Stimulated activated CD4-positive, alpha-beta T cell treated with anti-CD3 and anti-CD28 coated beads, TNF-alpha, amount 100 ng/mL, for 4 hours (primary cell): ENCODE results near the gene ASB6.
"Not testable (repeated sequence)": the region's sequence is repeated elsewhere in the genome, so short reads cannot be mapped to it uniquely, and the experiment has no call there.

Experiments used
- DNase-seq, 3 experiments: peaks; one replicate each; pipeline ENCODE4 v3.0.0-alpha.2; 2020; ENCODE audit warnings: low read depth in 3 of 3

The ASB6 gene

GRCh38 chr9:129608561-129609481, 33.1 kb downstream of the ASB6 start:
- no peak for DNase-seq

- no peak for DNase-seq
Observed at GRCh38 chr9:129607027-129607387, 34.9 kb downstream of the ASB6 start.

GRCh38 chr9:129606161-129607026, 35.6 kb downstream of the ASB6 start:
- DNase-seq: no peak

GRCh38 chr9:129604766-129605163, 37.2 kb downstream of the ASB6 start:
- no peak for DNase-seq

- no peak for DNase-seq
Observed at GRCh38 chr9:129604056-129604765, 37.7 kb downstream of the ASB6 start.

- no peak for DNase-seq
Observed at GRCh38 chr9:129602598-129603415, 39.1 kb downstream of the ASB6 start.

GRCh38 chr9:129601082-129601674, 40.8 kb downstream of the ASB6 start:
- DNase-seq: no peak

- DNase-seq: no peak
Observed at GRCh38 chr9:129598089-129598596, 43.8 kb downstream of the ASB6 start.

GRCh38 chr9:129597355-129598088, 44.4 kb downstream of the ASB6 start:
- no peak for DNase-seq

GRCh38 chr9:129596541-129597331, 45.2 kb downstream of the ASB6 start:
- no peak for DNase-seq

- DNase-seq: no peak
Observed at GRCh38 chr9:129595903-129596540, 45.9 kb downstream of the ASB6 start.

- DNase-seq: no peak
Observed at GRCh38 chr9:129595311-129595741, 46.6 kb downstream of the ASB6 start.

- no peak for DNase-seq
Observed at GRCh38 chr9:129594632-129595031, 47.3 kb downstream of the ASB6 start.

GRCh38 chr9:129592790-129593189, 49.2 kb downstream of the ASB6 start:
- not testable (repeated sequence) for DNase-seq

- DNase-seq: no peak
Observed at GRCh38 chr9:129591916-129592315, 50.0 kb downstream of the ASB6 start.

GRCh38 chr9:129590466-129590865, 51.5 kb downstream of the ASB6 start:
- DNase-seq: no peak

- no peak for DNase-seq
Observed at GRCh38 chr9:129587487-129588262, 54.3 kb downstream of the ASB6 start.

GRCh38 chr9:129586685-129587084, 55.3 kb downstream of the ASB6 start:
- no peak for DNase-seq
